Daoy (cell line): ENCODE results near the gene ST6GALNAC2. TPM values are rescaled to one million over a fixed set of nuclear protein-coding genes. Genes with fewer than 3 reads are reported as not detected.
"Not testable (repeated sequence)": the region's sequence is repeated elsewhere in the genome, so short reads cannot be mapped to it uniquely, and the experiment has no call there.

Experiments used
- DNase-seq: peaks from one replicate; pipeline ENCODE4 v3.0.0-alpha.2; 2015; ENCODE audit warnings: low read depth
- total RNA-seq: library from RNA; depleted of rRNA; stranded (reverse); fragments of >200 nt; shearing (Covaris generic); gene quantifications from 2 replicates; pipeline ENCODE4 v1.2.3, GENCODE V29; 2014; rRNA removed

Gene ST6GALNAC2
- 0.24 and 0.40 TPM in 2 replicates for total RNA-seq

DNA sequence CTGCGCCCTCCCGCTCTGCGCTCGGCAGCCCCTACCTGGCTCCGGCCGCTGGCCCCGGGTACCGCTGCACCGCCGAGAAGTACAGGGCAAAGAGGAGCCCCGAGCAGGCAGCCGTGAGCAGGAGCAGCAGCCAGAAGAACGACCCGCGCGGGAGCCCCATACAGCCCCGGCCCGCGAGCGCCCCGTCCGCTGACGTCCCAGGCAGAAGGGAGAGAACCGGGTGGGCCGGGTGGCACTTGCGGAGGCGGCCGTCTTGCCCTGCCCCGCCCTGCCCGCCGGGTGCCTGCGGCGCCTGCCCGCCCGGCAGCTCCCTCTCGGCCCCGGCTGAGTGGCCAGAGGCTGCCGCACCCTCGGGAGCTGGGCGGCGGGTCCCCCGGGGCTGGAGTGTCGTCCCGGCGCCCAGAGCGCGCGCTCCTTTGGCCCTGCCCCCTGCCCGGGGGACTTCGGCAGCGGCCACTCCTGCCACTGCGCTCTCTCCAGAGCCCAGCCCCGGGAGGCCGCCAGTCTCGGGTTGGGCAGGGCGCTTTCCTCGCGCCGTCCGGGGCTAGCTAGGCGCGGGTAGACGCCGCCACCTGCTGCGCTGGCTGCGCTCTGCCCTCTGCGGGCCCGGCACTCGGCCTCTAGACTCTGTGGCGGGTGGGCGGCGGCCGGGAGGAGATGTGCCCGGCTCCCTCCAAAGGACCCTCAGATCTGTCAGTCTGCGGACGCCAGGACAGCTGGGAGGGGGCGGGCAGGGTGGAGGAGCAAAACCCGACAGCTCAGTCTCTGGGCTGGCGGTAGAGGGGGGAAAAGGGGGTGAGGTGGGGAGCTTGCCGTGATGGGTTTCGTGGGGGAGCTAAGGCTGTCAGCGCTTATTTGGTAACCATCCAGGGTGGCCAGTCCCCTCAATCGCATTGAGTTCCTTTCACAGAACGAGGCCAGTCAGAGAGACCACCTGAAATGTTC lies at the start of gene ST6GALNAC2:
Gene ST6GALNAC2 (minus strand): TSS at position 212 of the 945 bp plus-strand sequence. CDS start 52 bp downstream, at position 160.
- peak; percentile 68 for DNase-seq

DNA sequence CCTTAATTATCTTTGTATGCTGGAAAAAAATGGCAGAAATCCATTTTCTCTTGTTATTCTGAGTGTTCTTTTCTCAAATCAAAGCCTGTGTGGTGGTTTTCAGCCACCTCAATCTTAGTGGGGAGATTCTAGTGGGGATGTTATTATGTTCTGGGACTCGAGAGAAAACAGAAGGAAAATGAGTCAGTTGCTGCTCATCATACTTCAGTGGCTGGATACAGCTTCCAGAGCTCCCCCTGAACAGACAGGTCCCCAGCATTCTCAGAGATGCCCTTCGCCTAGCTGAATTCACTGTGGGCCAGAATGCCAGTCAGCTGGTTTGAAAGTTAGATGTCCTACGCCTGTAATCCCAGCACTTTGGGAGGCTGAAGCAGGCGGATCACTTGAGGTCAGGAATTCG lies 49.4 kb upstream of the ST6GALNAC2 start:
- peak; percentile 33 for DNase-seq

DNA sequence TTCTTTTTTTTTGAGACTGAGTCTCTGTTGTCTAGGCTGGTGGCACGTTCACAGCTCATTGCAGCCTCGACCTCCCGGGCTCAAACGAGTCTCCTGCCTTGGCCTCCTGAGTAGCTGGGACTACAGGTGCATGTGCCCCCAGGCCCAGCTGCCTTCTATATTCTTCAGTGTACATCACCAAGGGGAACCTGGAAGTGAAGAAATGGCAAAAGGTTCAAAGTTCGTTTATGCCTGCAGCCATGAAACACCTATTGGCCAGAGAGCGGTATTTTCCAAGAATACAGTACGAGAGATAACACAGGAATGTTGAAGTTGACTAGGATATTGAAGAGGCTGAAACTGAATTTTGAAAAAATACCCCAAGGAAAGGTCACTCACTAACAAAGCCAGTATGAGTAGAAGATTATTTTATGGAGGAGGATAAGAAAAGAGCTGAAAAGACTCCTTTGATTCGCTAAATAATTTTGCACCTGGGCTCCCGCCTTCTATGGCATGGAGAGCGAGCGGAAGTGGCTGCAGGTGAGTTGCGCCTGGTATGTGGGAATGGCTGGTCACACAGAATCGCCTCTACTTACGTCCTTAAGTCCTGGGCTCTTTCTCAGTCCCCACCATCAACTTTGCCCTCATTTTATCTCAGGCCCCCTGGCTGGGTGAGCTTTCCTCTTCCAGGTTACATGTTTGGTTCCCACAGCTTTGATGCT lies 48.1 kb upstream of the ST6GALNAC2 start:
- no peak for DNase-seq

DNA sequence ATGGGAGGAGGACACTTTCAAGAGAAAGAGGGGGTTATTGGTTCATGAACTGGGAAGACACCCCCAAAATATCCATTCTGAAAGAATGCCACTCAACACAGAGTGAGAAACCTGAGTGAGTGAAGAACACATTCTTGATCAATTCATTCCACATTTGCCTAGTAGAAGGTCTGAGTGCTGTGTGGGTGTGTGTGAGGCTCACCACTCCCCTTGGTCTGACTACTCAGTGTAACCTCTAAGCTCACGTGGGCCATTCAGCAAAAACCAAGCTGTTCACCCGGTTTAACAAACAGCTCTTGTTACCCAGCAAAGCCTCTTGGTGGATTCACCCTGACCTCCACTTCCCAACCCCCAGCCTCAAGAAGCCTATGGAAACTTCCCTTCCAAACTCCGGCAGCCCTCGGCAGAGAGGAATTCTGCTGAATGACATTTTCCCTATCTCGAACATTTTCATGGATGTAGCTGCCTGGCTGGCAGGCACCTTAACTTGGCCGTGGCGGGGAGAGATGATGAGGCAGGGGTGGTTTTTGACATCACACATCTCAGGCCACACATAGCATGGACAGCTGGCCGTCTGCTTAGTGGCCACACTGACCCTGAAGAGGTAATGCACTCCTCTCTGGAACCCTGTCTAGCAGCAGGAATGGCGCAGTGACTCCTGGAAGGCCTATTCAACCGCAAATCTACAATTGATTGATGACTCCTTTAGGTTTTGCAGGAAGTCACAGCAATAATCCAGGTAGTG lies 46.3 kb upstream of the ST6GALNAC2 start:
- DNase-seq, result no peak

DNA sequence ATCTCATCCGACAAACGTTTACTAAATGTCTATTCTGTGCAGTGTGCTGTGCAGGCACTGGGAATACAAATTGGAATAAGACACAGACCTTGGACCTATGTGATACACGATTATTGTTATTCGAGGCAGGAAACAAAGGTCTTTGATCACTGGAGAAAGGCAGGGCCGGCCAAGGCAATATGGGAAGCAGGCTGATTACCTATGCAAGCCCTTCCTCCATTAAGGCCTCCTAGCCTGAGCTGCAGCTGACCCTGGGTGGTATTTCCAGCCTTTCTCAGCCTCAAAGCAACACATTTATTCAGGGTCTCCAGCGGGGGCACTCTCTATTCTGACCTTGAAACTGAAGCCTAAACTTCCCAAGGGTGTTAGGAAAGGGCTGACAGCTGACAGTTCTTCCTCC lies 44.5 kb upstream of the ST6GALNAC2 start:
- DNase-seq, result no peak

DNA sequence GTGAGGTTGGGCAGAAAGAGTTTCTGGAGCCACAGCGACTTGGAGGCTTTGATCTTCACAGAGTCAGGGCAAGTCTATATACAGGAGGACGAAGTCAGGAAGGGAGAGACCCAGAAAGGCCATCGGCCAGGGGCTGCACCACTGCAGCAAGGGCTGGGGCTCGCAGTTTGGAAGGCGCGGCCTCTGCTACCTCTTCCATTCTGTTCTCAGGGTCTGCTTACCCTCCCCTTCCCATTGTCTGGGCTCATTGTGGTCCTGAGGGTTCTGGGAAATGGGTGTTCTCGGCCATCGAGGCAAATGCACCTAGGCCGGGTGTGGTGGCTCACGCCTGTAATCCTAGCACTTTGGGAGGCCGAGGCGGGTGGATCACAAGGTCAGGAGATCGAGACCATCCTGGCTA lies 41.9 kb upstream of the ST6GALNAC2 start:
- DNase-seq, result no peak

DNA sequence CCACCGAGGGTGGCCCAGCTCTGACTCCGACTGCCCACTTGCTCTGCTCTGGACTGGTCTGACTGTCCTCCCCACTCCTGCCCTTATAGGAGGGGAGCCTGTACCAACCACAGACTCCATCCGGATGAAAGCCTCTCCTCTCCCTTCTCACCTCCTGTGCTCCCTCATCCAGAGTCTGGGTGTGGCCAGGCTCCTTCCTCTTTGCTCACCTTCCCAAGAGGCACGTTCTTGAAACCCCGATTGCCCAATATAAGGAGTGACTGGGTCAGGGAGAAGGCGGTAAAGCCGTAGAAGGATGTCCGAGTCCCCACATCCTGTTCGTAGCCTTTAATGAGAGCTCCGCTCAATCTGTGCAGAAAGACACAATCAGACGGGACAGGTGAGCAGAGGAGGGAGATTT lies 40.8 kb upstream of the ST6GALNAC2 start:
- DNase-seq, result no peak

DNA sequence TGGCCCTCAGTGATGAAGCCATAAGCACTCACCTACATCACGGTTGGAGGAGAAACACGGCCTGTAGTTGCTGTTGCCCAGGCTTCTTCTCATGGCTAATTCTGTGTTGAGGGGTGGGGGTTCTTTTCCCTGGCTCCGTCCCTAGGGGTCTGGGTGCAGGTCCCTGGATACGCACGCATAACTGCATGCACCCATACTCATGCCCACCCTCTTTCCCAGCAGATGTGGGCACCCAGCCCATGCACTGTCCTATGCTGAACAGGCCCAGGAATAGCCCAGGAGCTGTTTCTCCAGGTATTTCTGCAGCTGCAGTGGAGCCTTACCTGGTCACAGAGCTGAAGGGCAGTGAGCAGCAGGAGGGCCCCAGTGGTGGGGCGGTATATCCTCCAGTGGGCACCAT lies 39.8 kb upstream of the ST6GALNAC2 start:
- no peak for DNase-seq

DNA sequence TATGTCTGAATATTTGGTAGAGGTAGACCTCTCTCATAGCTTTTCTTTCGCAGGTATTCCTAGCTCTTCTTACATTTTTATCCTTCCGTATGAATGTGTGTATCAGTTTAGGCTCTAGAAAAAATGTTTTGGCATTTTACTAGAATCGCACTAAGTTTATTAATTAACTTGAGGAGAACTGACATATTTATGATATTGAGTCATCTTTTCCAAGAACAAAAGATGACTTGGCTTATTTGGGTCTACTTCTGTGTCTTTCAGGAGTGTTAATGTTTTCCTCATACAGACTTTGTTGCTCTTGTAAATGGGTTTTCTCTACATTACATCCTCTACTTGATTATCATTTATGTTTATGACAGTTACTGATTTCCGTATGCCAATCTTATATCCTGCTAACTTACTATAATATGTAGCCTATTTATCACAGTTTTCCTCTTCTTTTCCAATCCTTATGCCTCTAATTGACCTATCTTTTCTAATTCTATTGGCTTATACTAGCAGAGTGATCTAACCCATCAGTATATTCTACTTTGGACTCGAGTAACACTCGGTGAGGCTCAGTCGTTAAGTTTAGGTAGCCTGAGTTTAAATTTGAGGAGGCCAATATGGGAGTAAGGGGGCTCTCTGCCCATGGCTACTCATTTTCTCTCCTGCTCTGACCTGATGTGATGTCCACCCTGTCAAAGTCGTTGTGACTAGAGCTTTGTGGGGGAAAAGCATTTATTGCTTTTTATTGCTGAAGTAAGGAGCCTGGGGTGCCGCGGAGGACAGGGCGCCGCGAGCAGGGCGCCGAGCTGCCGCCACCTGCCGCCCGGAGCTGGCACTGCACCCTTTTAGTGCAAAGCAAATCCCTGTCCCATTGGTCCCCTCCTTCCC lies 37.8 kb upstream of the ST6GALNAC2 start:
- peak; percentile 72 for DNase-seq

DNA sequence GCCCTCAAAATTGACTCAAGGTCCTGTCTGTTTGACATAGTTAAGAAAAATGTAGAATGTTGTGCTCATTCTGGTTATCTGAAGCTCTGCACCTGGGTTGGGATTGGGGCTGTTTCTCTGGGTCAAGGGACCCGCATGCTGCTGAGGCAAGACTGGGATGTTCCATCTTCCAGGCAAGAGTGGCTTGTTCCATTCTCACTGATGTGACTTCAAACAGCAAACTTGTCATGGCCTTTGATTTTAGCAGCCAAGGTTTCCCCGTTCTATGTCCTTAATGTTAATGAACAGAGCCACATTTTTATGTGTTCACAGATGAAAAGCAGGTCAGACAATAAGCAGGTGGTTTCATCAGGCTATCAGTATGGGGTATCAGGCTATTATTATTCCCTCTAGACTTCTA lies 32.2 kb upstream of the ST6GALNAC2 start:
- no peak for DNase-seq

DNA sequence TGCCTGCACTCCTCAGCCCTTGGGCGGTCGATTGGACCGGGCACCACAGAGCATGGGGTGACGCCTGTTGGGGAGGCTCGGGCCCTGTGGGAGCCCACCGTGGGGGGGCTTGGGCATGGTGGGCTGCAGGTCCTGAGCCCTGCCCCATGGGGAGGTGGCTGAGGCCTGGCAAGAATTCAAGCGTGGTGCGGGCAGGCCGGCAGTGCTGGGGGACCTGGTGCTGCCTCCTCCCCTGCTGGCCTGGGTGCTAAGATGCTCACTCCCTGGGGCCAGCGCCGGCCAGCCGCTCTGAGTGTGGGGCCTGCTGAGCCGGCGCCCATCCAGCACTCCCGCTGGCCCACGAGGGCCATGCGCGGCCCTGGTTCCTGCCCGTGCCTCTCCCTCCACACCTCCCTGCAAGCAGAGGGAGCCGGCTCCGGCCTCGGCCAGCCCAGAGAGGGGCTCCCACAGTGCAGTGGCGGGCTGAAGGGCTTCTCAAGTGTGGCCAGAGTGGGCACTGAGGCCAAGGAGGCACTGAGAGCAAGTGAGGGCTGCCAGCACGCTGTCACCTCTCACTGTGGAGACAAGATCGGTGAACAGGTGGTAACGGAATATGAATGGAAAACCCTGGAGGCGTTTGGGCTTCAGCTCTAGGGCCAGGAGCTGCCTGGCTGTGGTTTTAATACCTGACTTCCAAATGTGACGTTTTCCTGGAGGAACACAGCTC lies 29.4 kb upstream of the ST6GALNAC2 start:
- DNase-seq, result no peak

DNA sequence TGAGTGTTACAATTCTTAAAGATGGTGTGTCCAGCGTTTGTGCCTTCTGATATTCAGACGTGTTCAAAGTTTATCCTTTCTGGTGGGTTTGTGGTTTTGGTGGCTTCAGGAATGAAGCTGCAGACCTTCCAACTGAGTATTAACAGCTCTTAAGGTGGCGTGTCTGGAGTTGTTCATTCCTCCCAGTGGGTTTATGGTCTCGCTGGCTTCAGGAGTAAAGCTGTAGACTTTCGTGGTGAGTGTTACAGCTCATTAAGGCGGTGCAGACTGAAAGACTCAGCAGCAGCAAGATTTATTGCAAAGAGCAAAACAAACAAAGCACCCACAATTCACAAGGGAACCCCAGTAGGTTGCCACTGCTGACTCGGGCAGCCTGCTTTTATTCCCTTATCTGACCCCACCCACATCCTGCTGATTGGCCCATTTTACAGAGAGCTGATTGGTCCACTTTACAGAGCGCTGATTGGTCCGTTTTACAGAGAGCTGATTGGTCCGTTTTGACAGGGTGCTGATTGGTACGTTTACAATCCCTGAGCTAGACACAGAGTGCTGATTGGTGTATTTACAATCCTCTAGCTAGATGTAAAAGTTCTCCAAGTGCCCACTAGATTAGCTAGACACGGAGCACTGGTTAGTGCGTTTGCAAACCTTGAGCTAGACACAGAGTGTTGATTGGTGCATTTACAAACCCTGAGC lies 28.6 kb upstream of the ST6GALNAC2 start:
- not testable (repeated sequence) for DNase-seq

DNA sequence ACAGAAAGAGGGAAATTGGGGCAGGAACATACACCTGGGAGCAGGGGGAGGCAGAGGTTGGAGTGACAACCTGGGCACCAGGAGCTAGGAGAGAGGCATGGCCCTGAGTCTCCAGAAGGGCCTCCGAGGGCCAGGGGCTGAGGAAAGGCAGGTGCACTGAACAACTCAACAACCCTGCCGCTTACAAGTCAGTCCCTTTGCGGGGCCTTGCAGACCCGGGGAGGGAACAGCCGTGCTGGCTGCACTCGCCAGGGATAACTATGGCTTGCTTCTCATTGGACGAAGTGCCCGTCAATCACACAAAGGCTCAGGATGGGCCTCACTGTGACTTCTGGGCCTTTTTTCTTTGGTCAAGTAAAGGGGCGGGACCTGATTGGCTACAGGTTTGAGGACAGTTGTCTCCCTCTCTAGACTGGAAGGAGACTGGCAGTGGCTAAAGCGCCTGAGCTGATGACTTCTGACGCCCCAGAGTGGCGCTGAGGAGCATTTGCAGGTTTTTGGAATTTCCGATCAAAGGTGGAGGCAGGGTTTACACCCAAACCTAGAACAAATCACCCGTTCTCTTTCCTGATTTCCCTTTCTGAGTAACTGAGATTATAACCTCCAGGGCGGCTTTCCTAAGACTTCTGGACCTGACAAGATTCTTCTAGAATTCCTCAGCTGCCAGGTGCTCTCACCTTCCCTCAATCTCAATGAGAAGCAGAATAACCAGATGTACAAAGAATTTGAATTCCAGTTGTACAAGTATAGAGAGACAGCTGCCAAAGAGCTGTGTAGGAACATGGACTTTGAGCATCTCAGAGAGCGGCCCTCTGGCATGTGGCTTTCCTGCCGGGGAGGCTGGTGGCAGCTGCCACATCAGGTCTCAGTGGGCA lies 27.6 kb upstream of the ST6GALNAC2 start:
- no peak for DNase-seq

DNA sequence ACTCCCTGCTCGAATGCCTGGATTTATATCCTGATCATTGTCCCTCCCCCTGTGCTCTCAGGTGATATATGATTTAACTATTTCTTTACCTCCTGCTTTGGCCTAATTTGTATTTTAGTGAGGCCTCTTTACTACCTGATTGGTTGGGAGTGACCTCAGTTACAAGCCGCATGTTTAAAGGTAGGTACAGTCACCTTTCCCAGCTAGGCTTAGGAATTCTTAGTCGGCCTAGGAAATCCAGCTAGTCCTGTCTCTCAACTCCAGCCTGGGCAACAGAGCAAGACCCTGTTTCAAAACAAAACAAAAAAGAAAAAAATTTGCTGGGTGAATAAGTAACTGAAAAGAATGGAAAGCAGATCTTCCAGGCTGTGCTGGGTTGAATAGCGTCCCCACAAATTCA lies 26.8 kb upstream of the ST6GALNAC2 start:
- no peak for DNase-seq

DNA sequence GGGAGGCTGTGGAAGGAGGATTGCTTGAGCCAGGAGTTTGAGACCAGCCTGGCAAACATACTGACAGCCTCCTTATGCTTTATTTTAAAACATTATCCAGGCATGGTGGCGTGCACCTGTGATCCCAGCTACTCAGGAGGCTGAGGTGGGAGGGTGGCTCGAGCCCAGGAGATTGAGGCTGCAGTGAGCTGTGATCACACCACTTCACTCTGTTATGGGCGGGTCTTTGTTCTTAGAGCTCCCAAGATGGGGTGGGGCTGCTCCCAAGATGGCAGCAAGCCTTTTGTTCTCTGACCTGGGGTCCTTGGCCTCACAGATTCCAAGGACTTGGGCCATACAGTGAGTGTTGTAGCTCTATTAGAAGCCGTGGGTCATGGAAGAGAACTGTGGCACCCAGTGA lies 26.1 kb upstream of the ST6GALNAC2 start:
- DNase-seq, result no peak

DNA sequence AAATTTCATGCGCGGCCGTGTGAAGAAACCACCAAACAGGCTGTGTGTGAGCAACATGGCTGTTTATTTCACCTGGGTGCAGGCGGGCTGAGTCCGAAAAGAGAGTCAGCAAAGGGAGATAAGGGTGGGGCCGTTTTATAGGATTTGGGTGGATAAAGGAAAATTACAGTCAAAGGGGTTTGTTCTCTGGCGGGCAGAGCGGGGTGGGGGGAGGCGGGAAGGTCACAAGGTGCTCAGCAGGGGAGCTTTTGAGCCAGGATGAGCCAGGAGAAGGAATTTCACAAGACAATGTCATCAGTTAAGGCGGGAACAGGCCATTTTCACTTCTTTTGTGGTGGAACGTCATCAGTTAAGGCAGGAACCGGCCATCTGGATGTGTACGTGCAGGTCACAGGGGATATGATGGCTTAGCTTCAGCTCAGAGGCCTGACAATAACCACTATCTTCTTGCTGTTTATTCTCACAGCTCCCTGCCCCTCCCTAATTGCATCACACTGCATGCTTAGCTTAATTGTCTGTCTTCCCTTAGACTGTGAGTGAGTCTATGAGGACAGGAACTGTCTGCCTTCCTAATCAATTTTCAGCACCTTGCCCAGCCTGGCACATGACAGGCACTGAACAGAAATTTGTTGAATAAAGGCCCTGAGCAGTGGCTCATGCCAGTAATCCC lies 25.6 kb upstream of the ST6GALNAC2 start:
- DNase-seq, result not testable (repeated sequence)

DNA sequence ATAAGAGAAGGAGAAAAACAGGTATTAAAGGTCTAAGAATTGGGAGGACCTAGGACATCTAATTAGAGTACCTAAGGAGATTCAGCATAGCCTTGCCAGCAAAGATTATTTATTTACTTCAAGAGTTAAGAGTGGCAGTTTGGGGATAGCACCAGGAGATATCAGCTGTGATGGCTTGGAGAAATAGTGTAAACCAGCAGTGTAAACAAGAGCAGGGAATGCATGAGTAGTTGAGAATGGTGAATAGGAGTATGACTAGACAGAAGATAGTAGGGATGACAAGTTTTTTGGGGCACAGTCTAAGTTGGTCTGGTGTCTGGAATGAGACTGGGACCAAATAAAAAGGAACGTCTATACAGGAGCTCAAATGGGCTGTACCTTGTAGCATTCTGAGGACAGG lies 21.0 kb upstream of the ST6GALNAC2 start:
- not testable (repeated sequence) for DNase-seq

DNA sequence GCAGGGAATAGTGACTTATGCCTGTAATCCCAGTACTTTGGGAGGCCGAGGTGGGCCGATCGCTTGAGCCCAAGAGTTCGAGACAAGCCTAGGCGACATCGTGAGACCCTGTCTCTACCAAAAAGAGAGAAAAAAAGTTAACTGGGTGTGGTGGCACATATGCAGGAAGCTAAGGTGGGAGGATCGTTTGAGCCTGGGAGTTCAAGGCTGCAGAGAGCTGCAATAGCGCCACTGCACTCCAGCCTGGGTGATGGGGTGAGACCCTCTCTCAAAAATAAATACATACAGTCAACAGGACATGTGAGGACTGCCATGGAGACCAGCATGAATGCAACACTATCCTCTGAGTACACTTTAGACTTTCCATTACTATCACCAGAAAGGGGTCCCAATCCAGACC lies 15.4 kb upstream of the ST6GALNAC2 start:
- DNase-seq, result no peak
